Skeletal muscle cell (primary cell): ENCODE data around the gene NTHL1.
A peak's percentile ranks its signal among the peaks of the same experiment; 100 is the strongest.

Experiments
- DNase-seq: peaks from one replicate; pipeline ENCODE4 v3.0.0-alpha.2; 2010; ENCODE audit warnings: low read depth
- H3K4me3 ChIP-seq: 2 replicates; pipeline ENCODE4 v1.5.1; 2011; ENCODE audit warnings: low read depth, mild to moderate bottlenecking, control low read depth, low read length, moderate library complexity

NTHL1 gene

GRCh38 chr16:2002406-2003230 lies 45.0 kb downstream of the NTHL1 start:
- no peak overlapping the region for H3K4me3 ChIP-seq
- no peak for DNase-seq

GRCh38 chr16:2001456-2002355 lies 45.9 kb downstream of the NTHL1 start:
- DNase-seq, result no peak
- H3K4me3 ChIP-seq, result no peak overlapping the region

GRCh38 chr16:2001035-2001434 lies 46.6 kb downstream of the NTHL1 start:
- DNase-seq, result no peak

GRCh38 chr16:1999866-2000514 lies 47.6 kb downstream of the NTHL1 start:
- no peak for DNase-seq
- H3K4me3 ChIP-seq, result no peak overlapping the region

More at GRCh38 chr16:2001035-2001434, 46.6 kb downstream of the NTHL1 start:
- H3K4me3 ChIP-seq, result no peak overlapping the region

GRCh38 chr16:1998852-1999801 lies 48.5 kb downstream of the NTHL1 start:
- H3K4me3 ChIP-seq, result no peak overlapping the region
- no peak for DNase-seq

GRCh38 chr16:1998360-1998835 lies 49.2 kb downstream of the NTHL1 start:
- H3K4me3 ChIP-seq, result no peak overlapping the region
- no peak for DNase-seq

GRCh38 chr16:1997494-1998359 lies 49.9 kb downstream of the NTHL1 start:
- H3K4me3 ChIP-seq, result no peak overlapping the region
- no peak for DNase-seq

- DNase-seq, result no peak
Observed at GRCh38 chr16:1993731-1994131, 53.9 kb downstream of the NTHL1 start.

GRCh38 chr16:1992704-1993317 lies 54.8 kb downstream of the NTHL1 start:
- DNase-seq, result no peak
- peak overlapping the region; percentile 34 for H3K4me3 ChIP-seq

More at GRCh38 chr16:1993731-1994131, 53.9 kb downstream of the NTHL1 start:
- H3K4me3 ChIP-seq, result no peak overlapping the region

- DNase-seq, result peak; percentile 64
- H3K4me3 ChIP-seq, result peak overlapping the region; percentile 34
Observed at GRCh38 chr16:1991948-1992703, 55.5 kb downstream of the NTHL1 start.

GRCh38 chr16:1991588-1991947 lies 56.1 kb downstream of the NTHL1 start:
- no peak for DNase-seq
- peak overlapping the region; percentile 34 for H3K4me3 ChIP-seq

- H3K4me3 ChIP-seq, result no peak overlapping the region
- DNase-seq, result no peak
Observed at GRCh38 chr16:1991135-1991551, 56.5 kb downstream of the NTHL1 start.

GRCh38 chr16:1990351-1991134 lies 57.1 kb downstream of the NTHL1 start:
- DNase-seq, result no peak
- peak overlapping the region; percentile 18 for H3K4me3 ChIP-seq

- peak overlapping the region; percentile 18 for H3K4me3 ChIP-seq
- no peak for DNase-seq
Observed at GRCh38 chr16:1990101-1990350, 57.6 kb downstream of the NTHL1 start.
